ENCODE measurements around the gene KCNS1.

The KCNS1 gene

GRCh38 chr20:45124365-45124764 is 23.4 kb upstream of the KCNS1 start, which contains the start of gene WFDC12:
WFDC12 (minus strand) TSS chr20:45124465; CDS start chr20:45124447, 18 bp downstream.
- no peak for TF ChIP-seq CTCF (IDR thresholded peaks at IDR 0.05; ENCODE audit: extremely low read depth, missing control alignments)

GRCh38 chr20:45121388-45121787 is 20.5 kb upstream of the KCNS1 start:
- no peak for DNase-seq (ENCODE audit: low spot score)
- no peak for TF ChIP-seq CTCF (IDR thresholded peaks at IDR 0.05; ENCODE audit: extremely low read depth, missing control alignments)

More at GRCh38 chr20:45124365-45124764, 23.4 kb upstream of the KCNS1 start, which contains the start of gene WFDC12:
- no peak for DNase-seq (ENCODE audit: low spot score)

- DNase-seq (ENCODE audit: low spot score): no peak
- no peak for TF ChIP-seq CTCF (IDR thresholded peaks at IDR 0.05; ENCODE audit: extremely low read depth, missing control alignments)
These were observed 18.8 kb upstream of the KCNS1 start for GRCh38 chr20:45119556-45120266.

GRCh38 chr20:45118028-45118427 is 17.1 kb upstream of the KCNS1 start:
- TF ChIP-seq CTCF (IDR thresholded peaks at IDR 0.05; ENCODE audit: extremely low read depth, missing control alignments): no peak
- DNase-seq (ENCODE audit: low spot score): no peak

GRCh38 chr20:45117581-45117980 is 16.7 kb upstream of the KCNS1 start:
- no peak for DNase-seq (ENCODE audit: low spot score)
- TF ChIP-seq CTCF (IDR thresholded peaks at IDR 0.05; ENCODE audit: extremely low read depth, missing control alignments): no peak

- DNase-seq (ENCODE audit: low spot score): no peak
- no peak for TF ChIP-seq CTCF (IDR thresholded peaks at IDR 0.05; ENCODE audit: extremely low read depth, missing control alignments)
These were observed 14.9 kb upstream of the KCNS1 start for GRCh38 chr20:45115829-45116228.

GRCh38 chr20:45115386-45115774 is 14.5 kb upstream of the KCNS1 start:
- DNase-seq (ENCODE audit: low spot score): peak; percentile 4
- TF ChIP-seq CTCF (IDR thresholded peaks at IDR 0.05; ENCODE audit: extremely low read depth, missing control alignments): no peak
